RPMI8226 (cell line): ENCODE results near the gene RAB31.

Experiments used
- DNase-seq: peaks from one replicate; pipeline ENCODE4 v3.0.0-alpha.2; 2015

RAB31 gene

GRCh38 chr18:9739516-9739915 is 31.4 kb downstream of the RAB31 start:
- DNase-seq, result no peak

DNA sequence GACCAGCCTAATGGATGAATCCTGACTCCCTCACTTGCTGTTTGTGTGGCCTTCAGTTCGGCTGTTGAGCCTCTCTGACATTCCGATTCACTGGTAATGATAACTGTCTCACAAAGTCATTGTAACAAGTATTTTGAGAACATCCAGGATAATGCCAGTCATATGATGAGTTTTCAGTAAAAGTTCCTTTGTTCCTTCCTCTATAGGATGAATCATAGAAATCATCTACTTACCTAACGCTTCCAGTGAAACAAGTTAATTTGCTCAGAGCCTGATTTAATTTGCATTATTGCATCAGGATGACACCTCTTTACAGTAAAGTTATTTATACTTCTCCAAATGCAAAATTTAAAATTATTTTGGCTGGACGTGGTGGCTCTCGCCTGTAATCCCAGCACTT is 32.0 kb downstream of the RAB31 start:
- no peak for DNase-seq

DNA sequence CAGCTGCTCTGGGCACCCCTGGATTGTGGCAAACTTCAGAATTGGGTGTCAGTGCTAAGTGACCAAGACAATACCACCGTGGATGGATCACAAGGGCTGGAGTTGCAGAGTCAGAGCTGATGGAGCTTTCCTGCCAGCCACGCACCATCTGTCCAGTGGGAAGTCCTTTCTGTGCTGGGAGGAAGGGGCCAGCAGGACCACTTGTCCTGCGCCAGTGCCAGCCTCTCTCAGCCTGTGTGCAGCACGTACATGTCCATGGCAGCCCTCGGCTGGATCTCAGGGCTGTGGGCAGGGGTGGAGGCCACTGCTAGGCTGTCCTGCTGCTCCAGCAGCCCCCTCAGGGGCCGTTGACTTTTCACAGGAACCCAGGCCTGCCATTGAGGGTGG is 33.3 kb downstream of the RAB31 start:
- DNase-seq, result no peak

- DNase-seq, result no peak
Measured at GRCh38 chr18:9741793-9742523, 33.9 kb downstream of the RAB31 start.

- DNase-seq, result no peak
Measured at GRCh38 chr18:9742524-9743131, 34.5 kb downstream of the RAB31 start.

GRCh38 chr18:9743200-9744016 is 35.3 kb downstream of the RAB31 start:
- DNase-seq, result no peak

DNA sequence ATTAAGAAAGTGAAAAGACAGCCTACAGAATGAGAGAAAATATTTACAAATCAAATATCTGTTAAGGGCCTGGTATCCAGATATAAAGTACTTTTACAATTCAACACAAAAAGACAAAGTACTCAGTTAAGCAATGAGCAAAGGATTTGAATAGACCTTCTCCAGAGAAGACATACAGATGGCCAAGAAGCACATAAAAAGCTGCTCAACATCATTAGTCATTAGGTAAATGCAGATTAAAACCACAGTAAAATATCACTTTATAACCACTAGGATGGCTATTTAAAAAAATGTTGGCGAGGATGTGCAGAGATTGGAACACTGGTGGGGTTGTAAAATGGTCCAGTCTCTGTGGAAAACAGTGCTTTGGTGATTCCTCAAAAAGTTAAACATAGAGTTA is 38.9 kb downstream of the RAB31 start:
- DNase-seq, result no peak

DNA sequence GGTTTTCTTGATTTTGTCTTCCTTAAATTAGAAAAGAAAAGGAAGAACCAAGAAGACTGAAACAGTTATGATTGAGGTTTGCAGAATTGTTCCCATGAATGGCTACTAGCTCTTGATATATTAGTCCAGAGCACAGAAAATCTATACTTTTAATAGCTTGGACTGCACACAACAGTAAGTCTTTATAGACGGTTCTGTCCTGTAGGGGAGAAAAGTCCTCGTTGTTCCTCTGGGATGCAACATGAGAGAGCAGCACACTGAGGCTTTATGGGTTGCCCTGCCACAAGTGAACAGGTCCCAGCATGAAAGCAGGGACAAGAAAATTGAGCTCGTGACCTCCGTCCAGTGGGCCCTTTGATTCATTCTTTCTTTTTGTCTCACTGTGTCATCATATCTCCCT is 41.5 kb downstream of the RAB31 start:
- no peak for DNase-seq

DNA sequence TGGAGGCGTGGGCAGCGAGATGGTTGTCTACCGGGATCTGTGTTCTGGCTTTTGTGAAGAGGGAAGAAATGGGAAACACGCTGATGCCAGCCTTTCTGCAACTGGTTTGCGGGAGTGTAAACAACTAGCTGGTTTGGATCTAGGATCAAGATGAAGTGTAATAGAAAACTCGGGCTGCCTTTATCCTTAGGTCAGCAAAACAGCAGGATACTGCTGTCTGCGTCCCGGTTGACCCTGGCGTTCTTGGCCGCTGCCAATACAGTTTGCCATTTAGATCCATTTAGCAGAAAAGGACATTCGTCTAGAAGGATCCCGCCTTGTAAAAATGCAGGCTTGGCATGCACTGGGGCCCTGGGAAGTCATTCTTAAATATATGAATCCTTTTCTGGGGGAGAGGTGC is 42.0 kb downstream of the RAB31 start:
- DNase-seq, result no peak

DNA sequence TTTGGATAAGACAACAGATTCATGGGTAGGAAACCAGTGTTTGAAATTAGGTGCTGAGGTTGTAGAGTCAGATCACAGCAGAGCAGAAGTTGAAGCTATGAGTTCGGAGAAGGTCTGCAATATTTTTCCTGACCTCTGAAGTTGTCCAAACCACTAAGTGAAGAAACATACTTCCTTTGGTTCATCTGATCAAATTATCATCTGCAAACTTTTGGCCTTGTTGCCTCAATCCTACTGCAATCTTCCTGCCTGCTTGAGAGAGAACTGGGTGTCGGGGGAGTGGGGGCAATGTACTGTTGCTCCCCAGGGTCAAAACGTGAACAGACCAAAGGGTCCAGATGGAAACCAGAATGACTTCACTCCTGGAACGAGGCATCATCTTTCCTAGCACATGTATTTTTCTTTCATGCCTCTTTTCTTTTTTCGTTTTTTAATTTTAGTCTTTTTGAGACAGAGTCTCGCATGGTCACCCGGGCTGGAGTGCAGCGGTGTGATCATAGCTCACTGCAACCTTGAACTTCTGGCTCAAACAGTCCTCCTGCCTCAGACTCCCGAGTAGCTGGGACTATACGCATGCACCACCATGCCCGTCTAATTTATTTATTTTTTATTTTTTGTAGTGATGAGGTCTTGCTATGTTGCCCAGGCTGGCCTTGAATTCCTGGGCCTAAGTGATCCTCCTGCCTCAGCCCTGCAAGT is 42.7 kb downstream of the RAB31 start:
- no peak for DNase-seq

GRCh38 chr18:9751371-9752031 is 43.4 kb downstream of the RAB31 start:
- no peak for DNase-seq

DNA sequence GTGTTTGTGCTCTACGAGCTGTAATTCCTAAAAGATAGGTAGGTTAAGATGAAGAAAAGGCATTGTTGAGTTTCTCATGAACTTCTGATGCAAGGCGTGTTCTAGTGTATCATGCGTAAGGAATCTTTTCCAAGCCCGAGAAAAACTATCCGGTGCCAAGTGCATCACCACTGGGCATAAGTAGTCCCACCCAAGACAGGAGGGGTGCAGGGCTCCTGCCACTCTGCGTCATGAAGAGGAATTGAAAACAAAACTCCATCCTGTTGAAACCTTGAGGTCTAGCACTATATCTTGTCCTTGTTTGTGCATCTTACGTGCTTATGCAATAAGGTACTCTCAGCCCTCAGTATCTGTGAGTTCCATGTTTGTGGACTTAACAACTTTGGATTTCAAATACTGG is 45.7 kb downstream of the RAB31 start:
- no peak for DNase-seq

DNA sequence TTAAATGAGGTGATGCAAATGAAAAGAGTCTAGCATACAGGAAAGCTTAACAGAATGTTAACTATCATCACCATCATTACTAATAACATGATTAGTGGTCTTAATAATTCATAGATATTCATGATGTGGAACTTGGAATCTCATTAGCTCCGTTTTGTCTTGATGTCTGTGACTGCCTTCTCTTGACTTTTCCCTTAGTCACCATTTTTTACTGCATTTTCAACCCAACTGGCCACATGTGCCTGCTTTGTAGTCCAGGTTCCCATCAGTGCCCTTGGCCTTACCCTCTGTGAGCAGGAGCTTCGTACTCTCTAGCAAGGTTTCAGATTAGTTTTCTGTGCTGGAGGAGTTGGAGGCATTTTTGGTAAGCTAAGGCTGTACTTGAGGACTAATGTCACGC is 47.0 kb downstream of the RAB31 start:
- DNase-seq, result no peak

DNA sequence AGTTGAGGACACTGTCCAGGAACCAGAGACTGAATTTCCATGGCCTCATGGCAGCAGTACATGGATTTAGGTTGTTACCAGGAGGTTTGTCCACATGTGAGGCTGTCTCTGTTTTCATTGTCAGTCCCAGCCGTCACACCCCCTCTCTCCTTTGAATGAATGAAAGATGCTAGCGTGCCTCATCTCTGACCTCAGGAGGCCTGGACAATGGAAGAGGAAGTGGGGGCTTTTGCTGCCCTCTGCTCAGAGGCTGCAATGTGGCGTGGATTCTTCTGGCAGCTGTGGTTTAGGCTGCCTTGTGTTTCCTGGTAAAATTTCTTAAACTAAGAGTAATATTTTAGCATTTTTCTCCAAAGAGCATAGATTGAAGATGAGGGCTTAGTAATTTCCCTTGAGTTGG is 47.5 kb downstream of the RAB31 start:
- no peak for DNase-seq

- no peak for DNase-seq
Measured at GRCh38 chr18:9756271-9756932, 48.3 kb downstream of the RAB31 start.

- no peak for DNase-seq
Measured at GRCh38 chr18:9756933-9757470, 48.9 kb downstream of the RAB31 start.

- DNase-seq, result no peak
Measured at GRCh38 chr18:9757827-9758621, 49.9 kb downstream of the RAB31 start.

GRCh38 chr18:9758624-9759075 is 50.5 kb downstream of the RAB31 start:
- no peak for DNase-seq

GRCh38 chr18:9760641-9761040 is 52.5 kb downstream of the RAB31 start:
- no peak for DNase-seq

GRCh38 chr18:9762526-9762925 is 54.4 kb downstream of the RAB31 start:
- DNase-seq, result no peak

GRCh38 chr18:9763157-9763556 is 55.1 kb downstream of the RAB31 start:
- no peak for DNase-seq
